ENCODE measurements around the gene CROCC2. TPM values are rescaled to one million over a fixed set of nuclear protein-coding genes. Genes with fewer than 3 reads are reported as not detected.

Gene CROCC2
- polyA plus RNA-seq, 2 of the 4 experiments (the other 2 are of a cell fraction): not detected

DNA sequence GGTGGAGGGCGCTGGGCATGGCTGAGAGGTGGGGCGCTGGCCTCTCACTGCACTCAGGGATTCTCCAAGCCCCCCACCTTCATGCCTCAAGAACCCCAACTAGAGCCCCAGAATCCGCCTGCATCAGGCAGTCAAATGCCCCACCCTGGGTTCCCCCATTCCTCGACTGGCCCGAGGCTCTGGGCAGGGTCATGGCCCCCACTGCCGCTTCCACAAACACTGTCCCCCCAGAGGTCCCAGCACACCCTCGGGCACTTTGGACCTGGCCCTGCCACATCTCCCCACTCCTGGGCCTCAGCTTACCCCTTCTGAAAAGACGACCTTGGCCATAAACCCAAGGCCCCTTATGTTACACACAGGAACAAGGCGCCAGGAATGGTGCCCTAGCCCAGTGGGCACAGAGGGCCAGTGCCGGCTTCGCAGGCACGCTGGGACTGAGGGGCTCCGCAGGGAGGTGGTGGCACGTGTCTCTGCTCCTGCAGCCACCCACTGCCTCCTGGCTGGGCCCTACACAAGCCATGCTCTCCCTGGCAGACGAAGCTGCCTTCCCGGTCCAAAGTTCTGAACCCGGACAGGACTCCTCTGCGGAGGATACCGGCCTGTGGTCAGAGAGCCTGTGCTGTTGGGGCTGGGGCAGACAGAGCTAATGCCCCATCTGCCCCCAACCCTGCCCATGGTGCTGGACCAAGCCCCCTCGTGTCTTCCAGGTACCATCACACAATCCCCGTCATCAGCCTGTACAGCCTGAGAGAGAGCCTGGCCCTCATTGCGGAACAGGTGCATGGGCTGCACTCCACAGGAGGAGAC is 30.7 kb upstream of the CROCC2 start:
- Histone ChIP-seq H3K27ac (no peak overlapping the region), H3K4me2 (no peak overlapping the region), H3K4me1 (no peaks in the 10 kb centered on the region), H3K9me3 (no peaks in the 10 kb centered on the region), H3K4me3 (no peak overlapping the region)
- FAIRE-seq (no peak), DNase-seq (ENCODE audit: low read depth in 1 of 2, low spot score in 1 of 2) (no peak), ATAC-seq (no peak)
- ChIA-PET CTCF (interaction anchor here (0.5 kb wide), 1 partner anchor 12 kb away, joined by 3 read pairs; no protein-coding TSS in a partner anchor), POLR2A (no interaction called here)
- WGBS (ENCODE audit: missing lambda C conversion rate): 82% methylated on average over 15 of the region's 22 CpGs
- TF ChIP-seq KDM5A (IDR thresholded peaks at IDR 0.05) (no peak), USF2 (IDR thresholded peaks at IDR 0.05) (no peak), JUNB (IDR thresholded peaks at IDR 0.05) (no peak), KDM1A (IDR thresholded peaks at IDR 0.05; ENCODE audit: low read depth) (no peak), MAFK (IDR thresholded peaks at IDR 0.05; ENCODE audit: partially characterized antibody) (no peak), CHD2 (IDR thresholded peaks at IDR 0.05; ENCODE audit: low read length, partially characterized antibody) (no peak), CTCF (IDR thresholded peaks at IDR 0.05) (no peak), ATOH8 (CRISPR knock-in tag; IDR thresholded peaks at IDR 0.05; ENCODE audit: low read depth) (no peak), ESRRA (IDR thresholded peaks at IDR 0.05; ENCODE audit: borderline replicate concordance, low read length) (no peak), POLR2AphosphoS2 (conservative IDR thresholded peaks at IDR 0.05; ENCODE audit: low read length) (no peak), ZSCAN20 (CRISPR knock-in tag; IDR thresholded peaks at IDR 0.05) (no peak), RAD21 (conservative IDR thresholded peaks at IDR 0.05 in 1 of 2, IDR thresholded peaks at IDR 0.05 in 1 of 2) (no peak), ZNF302 (CRISPR knock-in tag; IDR thresholded peaks at IDR 0.05) (no peak), FOSB (CRISPR knock-in tag; IDR thresholded peaks at IDR 0.05) (no peak), CBX2 (IDR thresholded peaks at IDR 0.05; ENCODE audit: borderline replicate concordance, low read depth) (no peak), HOXA7 (CRISPR knock-in tag; IDR thresholded peaks at IDR 0.05) (no peak), CHD4 (IDR thresholded peaks at IDR 0.05; ENCODE audit: borderline replicate concordance) (no peak), POLR2A (IDR thresholded peaks at IDR 0.05; ENCODE audit: low read length) (no peak)
- TF ChIP-seq, protein P1, sequence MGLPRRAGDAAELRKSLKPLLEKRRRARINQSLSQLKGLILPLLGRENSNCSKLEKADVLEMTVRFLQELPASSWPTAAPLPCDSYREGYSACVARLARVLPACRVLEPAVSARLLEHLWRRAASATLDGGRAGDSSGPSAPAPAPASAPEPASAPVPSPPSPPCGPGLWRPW (IDR thresholded peaks at IDR 0.05): no peak
- TF ChIP-seq, protein P2, sequence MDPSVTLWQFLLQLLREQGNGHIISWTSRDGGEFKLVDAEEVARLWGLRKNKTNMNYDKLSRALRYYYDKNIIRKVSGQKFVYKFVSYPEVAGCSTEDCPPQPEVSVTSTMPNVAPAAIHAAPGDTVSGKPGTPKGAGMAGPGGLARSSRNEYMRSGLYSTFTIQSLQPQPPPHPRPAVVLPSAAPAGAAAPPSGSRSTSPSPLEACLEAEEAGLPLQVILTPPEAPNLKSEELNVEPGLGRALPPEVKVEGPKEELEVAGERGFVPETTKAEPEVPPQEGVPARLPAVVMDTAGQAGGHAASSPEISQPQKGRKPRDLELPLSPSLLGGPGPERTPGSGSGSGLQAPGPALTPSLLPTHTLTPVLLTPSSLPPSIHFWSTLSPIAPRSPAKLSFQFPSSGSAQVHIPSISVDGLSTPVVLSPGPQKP (IDR thresholded peaks at IDR 0.05; ENCODE audit: low read depth, low read length): no peak

GRCh38 chr2:240876035-240876474 is 30.1 kb upstream of the CROCC2 start:
- no peaks in the 10 kb centered on the region for H3K4me1 ChIP-seq
- ChIA-PET CTCF (interaction anchor here (0.5 kb wide), 1 partner anchor 12 kb away, joined by 3 read pairs; no protein-coding TSS in a partner anchor), POLR2A (no interaction called here)
- H3K4me2 ChIP-seq: no peak overlapping the region
- FAIRE-seq (no peak), DNase-seq (ENCODE audit: low read depth in 1 of 2, low spot score in 1 of 2) (no peak), ATAC-seq (no peak)
- no peak overlapping the region for H3K4me3 ChIP-seq
- no peak overlapping the region for H3K27ac ChIP-seq
- 60% methylated on average over 7 of the region's 7 CpGs for WGBS (ENCODE audit: missing lambda C conversion rate)
- no peaks in the 10 kb centered on the region for H3K9me3 ChIP-seq
- TF ChIP-seq CHD4 (IDR thresholded peaks at IDR 0.05; ENCODE audit: borderline replicate concordance): no peak
- no peak for TF ChIP-seq NPAS2 (CRISPR knock-in tag; IDR thresholded peaks at IDR 0.05; ENCODE audit: borderline replicate concordance)
- TF ChIP-seq, protein P2 (IDR thresholded peaks at IDR 0.05; ENCODE audit: low read depth, low read length): no peak
- TF ChIP-seq MAFK (IDR thresholded peaks at IDR 0.05; ENCODE audit: partially characterized antibody): no peak
- TF ChIP-seq HMGXB4 (CRISPR knock-in tag; IDR thresholded peaks at IDR 0.05; ENCODE audit: borderline replicate concordance): no peak
- no peak for TF ChIP-seq RCOR1 (IDR thresholded peaks at IDR 0.05; ENCODE audit: low read depth, low read length)
- no peak for TF ChIP-seq HOXA7 (CRISPR knock-in tag; IDR thresholded peaks at IDR 0.05)
- no peak for TF ChIP-seq MAZ (IDR thresholded peaks at IDR 0.05; ENCODE audit: borderline replicate concordance, low read depth, low read length)
- TF ChIP-seq HOXB5 (CRISPR knock-in tag; IDR thresholded peaks at IDR 0.05): no peak
- TF ChIP-seq SMC3 (IDR thresholded peaks at IDR 0.05): no peak
- TF ChIP-seq TFCP2L1 (CRISPR knock-in tag; IDR thresholded peaks at IDR 0.05): no peak
- no peak for TF ChIP-seq RFX5 (IDR thresholded peaks at IDR 0.05)
- no peak for TF ChIP-seq SREBF2 (IDR thresholded peaks at IDR 0.05)
- no peak for TF ChIP-seq ZSCAN20 (CRISPR knock-in tag; IDR thresholded peaks at IDR 0.05)
